Thyroid gland (tissue), 4 donors: ENCODE data around the gene GPR50. TPM values are rescaled to one million over a fixed set of nuclear protein-coding genes. Genes with fewer than 3 reads are reported as not detected.

Source experiments
- DNase-seq, 2 donors: peaks; one replicate each; pipeline ENCODE4 v3.0.0-alpha.2; 2019
- H3K27ac ChIP-seq, 3 donors: fragments of 200-600 bp; sonication (generic); 1 replicate in 2 of 3; 2 replicates in 1 of 3; pipeline ENCODE4 v1.5.1; 2016 to 2019; ENCODE audit warnings: mild to moderate bottlenecking in 1 of 3, moderate library complexity in 1 of 3
- H3K27me3 ChIP-seq: fragments of 200-600 bp; sonication (generic); one replicate; pipeline ENCODE4 v1.5.1; 2019
- H3K36me3 ChIP-seq, 2 donors: fragments of 200-600 bp; sonication (generic); one replicate each; pipeline ENCODE4 v1.5.1; 2016 to 2019
- H3K4me1 ChIP-seq, 2 donors: fragments of 200-600 bp; sonication (generic); one replicate each; pipeline ENCODE4 v1.5.1; 2017 to 2019
- H3K4me3 ChIP-seq, 3 donors: fragments of 200-600 bp; sonication (generic); replicated peaks in 1 of 3; 1 replicate in 2 of 3; 2 replicates in 1 of 3; pipeline ENCODE4 v1.5.1; 2016; ENCODE audit warnings: mild to moderate bottlenecking in 1 of 3
- H3K9me3 ChIP-seq: fragments of 200-600 bp; sonication (generic); one replicate; pipeline ENCODE4 v1.5.1; 2017
- POLR2A ChIP-seq, 2 donors: fragments of 450-650 bp; IDR thresholded peaks; one replicate each; pipeline ENCODE4 v1.6.1; 2017; ENCODE audit warnings: antibody characterized with exemption in 2 of 2, mild to moderate bottlenecking in 2 of 2, moderate library complexity in 1 of 2
- WGBS, 2 donors: methylation state at CpG; one replicate each; pipeline ENCODE4 v1.1.5; 2017; 5-methylcytosine and 5-hydroxymethylcytosine counted together
- intact Hi-C: fragments of 100-400 bp; cut with DNase I; formaldehyde crosslinking; loops from one replicate; pipeline ENCODE4 v1.15.1; 2023
- total RNA-seq, 4 donors: library from RNA; depleted of rRNA; stranded (reverse); fragments of >200 nt; gene quantifications; one replicate each; pipeline ENCODE4 v1.2.3, GENCODE V29; 2016
- TF ChIP-seq, protein P1 (sequence below), 6 experiments: fragments of 200-600 bp in 3 of 6; fragments of 450-650 bp in 3 of 6; sonication (generic) in 3 of 6; IDR thresholded peaks; one replicate each; pipeline ENCODE4 v1.5.1; 2016 to 2019; ENCODE audit warnings: antibody characterized with exemption in 6 of 6, mild to moderate bottlenecking in 2 of 6, inconsistent platforms in 1 of 6, moderate library complexity in 1 of 6

The GPR50 gene
- total RNA-seq, 4 donors from 2014 or later, result not detected

DNA sequence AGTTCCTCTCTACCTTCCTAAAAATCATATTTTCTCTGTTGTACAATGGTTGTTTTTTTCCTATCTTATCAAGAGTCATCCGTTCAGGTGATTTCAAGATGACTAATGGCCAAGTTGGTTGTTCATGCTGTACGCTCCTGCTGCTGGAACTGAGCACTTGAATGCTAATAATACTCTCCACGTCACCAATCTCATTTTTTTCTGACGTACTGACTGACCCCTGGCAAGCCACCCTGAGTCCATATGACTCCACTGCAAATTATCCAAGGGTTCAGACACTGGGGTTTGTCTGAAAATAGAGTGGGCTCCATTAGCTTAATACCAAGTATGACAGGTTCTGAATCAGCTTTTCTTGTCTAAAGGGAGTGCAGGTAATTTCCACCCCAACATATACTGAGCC, 21.1 kb upstream of the GPR50 start:
- Histone ChIP-seq H3K27ac (no peak overlapping the region), H3K4me3 (no peak overlapping the region), H3K9me3 (no peaks in the 10 kb centered on the region), H3K27me3 (no peaks in the 10 kb centered on the region), H3K36me3 (no peaks in the 10 kb centered on the region), H3K4me1 (no peaks in the 10 kb centered on the region)
- WGBS, 2 donors, result 55 to 58% methylated on average over 4 of the region's 4 CpGs
- no peak for TF ChIP-seq POLR2A (IDR thresholded peaks at IDR 0.05)
- TF ChIP-seq, protein P1, sequence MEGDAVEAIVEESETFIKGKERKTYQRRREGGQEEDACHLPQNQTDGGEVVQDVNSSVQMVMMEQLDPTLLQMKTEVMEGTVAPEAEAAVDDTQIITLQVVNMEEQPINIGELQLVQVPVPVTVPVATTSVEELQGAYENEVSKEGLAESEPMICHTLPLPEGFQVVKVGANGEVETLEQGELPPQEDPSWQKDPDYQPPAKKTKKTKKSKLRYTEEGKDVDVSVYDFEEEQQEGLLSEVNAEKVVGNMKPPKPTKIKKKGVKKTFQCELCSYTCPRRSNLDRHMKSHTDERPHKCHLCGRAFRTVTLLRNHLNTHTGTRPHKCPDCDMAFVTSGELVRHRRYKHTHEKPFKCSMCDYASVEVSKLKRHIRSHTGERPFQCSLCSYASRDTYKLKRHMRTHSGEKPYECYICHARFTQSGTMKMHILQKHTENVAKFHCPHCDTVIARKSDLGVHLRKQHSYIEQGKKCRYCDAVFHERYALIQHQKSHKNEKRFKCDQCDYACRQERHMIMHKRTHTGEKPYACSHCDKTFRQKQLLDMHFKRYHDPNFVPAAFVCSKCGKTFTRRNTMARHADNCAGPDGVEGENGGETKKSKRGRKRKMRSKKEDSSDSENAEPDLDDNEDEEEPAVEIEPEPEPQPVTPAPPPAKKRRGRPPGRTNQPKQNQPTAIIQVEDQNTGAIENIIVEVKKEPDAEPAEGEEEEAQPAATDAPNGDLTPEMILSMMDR (IDR thresholded peaks at IDR 0.05), result no peak
- intact Hi-C loops, result loop anchor here (10.0 kb wide), 1 partner anchor 530 kb away; no protein-coding TSS in a partner anchor
- no peak for DNase-seq

DNA sequence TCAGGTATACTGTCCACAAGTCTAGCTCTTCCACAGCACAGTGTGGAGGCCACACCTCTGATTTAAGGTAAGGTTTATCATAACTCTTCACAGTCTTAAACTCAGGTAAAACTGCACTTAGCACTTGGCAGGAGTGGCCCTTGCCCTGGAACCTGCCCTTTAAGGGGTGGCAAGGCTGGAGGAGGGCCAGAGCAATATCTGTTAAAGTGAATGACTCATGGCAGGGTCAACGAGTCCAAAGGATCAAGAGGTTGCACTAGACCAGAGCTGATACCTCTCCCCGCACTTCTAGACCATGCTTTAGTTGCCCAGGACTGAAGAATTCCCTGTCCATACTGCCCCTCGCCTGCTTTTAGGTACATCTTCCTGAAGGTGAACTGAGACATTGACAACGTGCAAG, 14.7 kb upstream of the GPR50 start:
- DNase-seq, result no peak
- intact Hi-C loops, result no loop called here
- Histone ChIP-seq H3K4me1 (no peaks in the 10 kb centered on the region), H3K27ac (no peak overlapping the region), H3K4me3 (no peak overlapping the region), H3K36me3 (no peaks in the 10 kb centered on the region), H3K9me3 (no peaks in the 10 kb centered on the region), H3K27me3 (no peaks in the 10 kb centered on the region)
- TF ChIP-seq POLR2A (IDR thresholded peaks at IDR 0.05), result no peak
- TF ChIP-seq, protein P1 (IDR thresholded peaks at IDR 0.05), result no peak
- 70 to 83% methylated on average over 2 to 4 of the region's 4 CpGs for WGBS, 2 donors

DNA sequence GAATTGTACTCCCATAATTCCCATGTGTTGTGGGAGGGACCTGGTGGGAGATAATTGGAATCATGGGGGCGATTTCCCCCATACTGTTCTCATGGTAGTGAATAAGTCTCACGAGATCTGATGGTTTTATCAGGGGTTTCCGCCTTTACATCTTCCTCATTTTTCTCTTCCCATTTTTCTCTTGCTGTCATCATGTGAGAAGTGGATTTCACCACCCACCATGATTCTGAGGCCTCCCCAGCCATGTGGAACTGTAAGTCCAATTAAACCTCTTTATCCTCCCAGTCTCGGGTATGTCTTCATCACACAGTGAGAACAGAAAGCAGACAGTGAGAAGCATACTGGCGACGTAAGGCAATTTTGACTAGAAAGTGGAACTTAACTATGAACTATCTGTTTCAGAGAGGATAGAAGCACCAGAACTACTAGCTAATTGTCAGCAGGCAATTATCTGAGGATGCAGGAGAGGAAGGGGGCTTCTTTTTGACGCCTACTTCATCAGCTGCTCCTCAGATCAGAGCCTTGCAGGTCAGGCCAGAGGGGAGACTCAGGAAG, 8.5 kb upstream of the GPR50 start:
- Histone ChIP-seq H3K36me3 (no peaks in the 10 kb centered on the region), H3K4me1 (no peaks in the 10 kb centered on the region)
- WGBS, 2 donors, result 77 to 92% methylated on average over 6 to 7 of the region's 7 CpGs

DNA sequence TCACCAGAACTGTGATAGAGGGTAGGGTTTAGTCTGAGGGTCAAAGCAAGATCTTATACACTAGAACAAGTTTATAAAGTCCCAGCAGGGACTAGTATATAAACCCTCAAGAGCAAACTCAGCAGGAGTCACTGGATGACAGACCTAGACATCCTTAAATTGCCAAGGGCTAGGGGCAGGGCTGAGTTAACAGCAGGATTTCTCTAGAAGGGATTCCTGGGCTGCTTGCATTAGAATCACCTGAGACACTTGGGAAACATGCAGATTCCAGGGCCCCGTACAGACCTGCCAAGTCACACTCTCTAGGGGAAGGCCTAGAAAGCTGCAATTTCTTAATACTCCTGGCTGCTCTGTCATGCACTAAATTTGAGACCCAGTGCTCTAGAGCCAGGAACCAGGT, 6.6 kb upstream of the GPR50 start:
- intact Hi-C loops, result no loop called here
- Histone ChIP-seq H3K27me3 (no peaks in the 10 kb centered on the region), H3K9me3 (no peaks in the 10 kb centered on the region), H3K27ac (no peak overlapping the region), H3K4me1 (no peaks in the 10 kb centered on the region), H3K4me3 (no peak overlapping the region), H3K36me3 (no peaks in the 10 kb centered on the region)
- no CpG with 5 or more reads among the region's 1 CpG for WGBS, 2 donors
- DNase-seq, result no peak
- TF ChIP-seq, protein P1 (IDR thresholded peaks at IDR 0.05), result no peak
- no peak for TF ChIP-seq POLR2A (IDR thresholded peaks at IDR 0.05)

More for the DNA sequence above, 8.5 kb upstream of the GPR50 start:
- no peak for DNase-seq
- Histone ChIP-seq H3K9me3 (no peaks in the 10 kb centered on the region), H3K4me3 (no peak overlapping the region), H3K27me3 (no peaks in the 10 kb centered on the region), H3K27ac (no peak overlapping the region)
- intact Hi-C loops, result no loop called here
- TF ChIP-seq POLR2A (IDR thresholded peaks at IDR 0.05), result no peak
- TF ChIP-seq, protein P1 (IDR thresholded peaks at IDR 0.05), result no peak

DNA sequence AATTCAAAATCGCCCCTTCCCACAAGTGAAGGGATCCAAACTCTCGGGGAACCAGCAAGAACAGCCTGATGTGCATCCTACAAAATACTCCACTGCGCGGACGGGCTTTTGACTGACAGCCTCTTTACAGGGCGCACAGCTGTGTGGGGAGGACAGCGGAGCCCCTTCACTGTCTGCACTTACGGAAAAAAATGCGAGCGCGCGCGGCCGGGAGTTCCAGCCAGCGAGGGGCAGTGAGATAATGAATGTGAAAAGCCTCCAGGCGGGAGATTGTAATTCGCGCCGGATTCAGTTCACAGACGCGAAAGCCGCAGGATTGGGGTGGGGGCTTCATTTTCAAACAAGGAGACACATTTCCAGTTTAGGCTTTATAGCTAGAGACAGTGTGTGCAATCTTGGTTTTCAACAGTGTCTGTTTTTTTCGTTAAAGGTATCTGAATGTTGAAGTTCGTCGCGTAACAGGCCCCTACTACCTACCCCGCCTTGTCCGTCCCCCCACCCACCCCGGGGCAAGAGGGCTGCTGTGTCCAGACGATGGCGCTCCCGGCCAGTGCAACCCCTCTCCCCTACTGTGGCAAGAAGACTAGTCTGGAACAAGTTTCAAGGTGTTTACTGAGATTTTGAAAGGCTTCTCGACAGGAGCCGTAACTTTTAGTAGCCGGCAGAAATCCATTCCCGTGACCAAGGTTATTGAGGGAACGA, 1.7 kb upstream of the GPR50 start:
- Histone ChIP-seq H3K27ac (no peak overlapping the region), H3K4me3 (no peak overlapping the region), H3K9me3 (no peaks in the 10 kb centered on the region), H3K4me1 (no peaks in the 10 kb centered on the region), H3K27me3 (no peaks in the 10 kb centered on the region), H3K36me3 (no peaks in the 10 kb centered on the region)
- intact Hi-C loops, result no loop called here
- TF ChIP-seq, protein P1 (IDR thresholded peaks at IDR 0.05), result no peak
- TF ChIP-seq POLR2A (IDR thresholded peaks at IDR 0.05), result no peak
- 2 to 3% methylated on average over 19 to 22 of the region's 37 CpGs for WGBS, 2 donors
- DNase-seq, result no peak
